ENCODE results near the gene ATMIN. TPM values are rescaled to one million over a fixed set of nuclear protein-coding genes. Genes with fewer than 3 reads are reported as not detected.

ATMIN gene
- total RNA-seq, 1 donor from 2014 or later, result 35.0 TPM

- no peaks in the 10 kb centered on the region for H3K9me3 Mint-ChIP-seq (ENCODE audit: unreplicated experiment)
Observed at GRCh38 chr16:81005610-81006161, 30.0 kb upstream of the ATMIN start.

DNA sequence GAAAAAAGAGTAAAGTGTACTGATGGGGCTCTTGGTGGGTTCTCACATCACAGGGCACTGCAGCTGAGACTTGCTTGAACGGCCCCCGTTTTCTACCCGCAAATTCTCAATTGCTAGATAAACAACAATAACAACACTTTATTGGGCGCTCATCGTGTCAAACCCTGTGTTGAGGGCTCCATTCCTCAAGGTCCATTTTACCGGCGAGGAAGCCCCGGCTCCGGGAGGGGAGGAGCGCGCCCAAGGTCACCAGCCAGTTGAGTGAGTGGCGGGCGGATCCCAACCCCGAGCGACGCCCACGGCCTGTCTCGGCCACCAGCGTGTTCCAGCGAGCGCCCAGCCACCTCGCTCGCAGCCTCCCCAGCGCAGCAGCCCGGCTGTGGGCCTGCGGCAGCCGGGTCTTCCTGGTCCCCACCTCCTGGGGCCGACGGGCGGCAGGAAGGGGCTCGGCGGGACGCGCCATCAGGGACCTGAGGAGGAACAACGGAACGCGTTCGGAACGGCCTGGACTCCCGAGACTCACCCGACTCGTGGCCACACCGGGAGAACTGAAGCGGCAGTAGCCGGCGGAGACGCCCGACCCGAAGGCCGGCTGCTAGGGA is 29.3 kb upstream of the ATMIN start:
- Mint-ChIP-seq H3K9me3 (ENCODE audit: unreplicated experiment) (no peaks in the 10 kb centered on the region), H3K4me1 (ENCODE audit: unreplicated experiment) (peaks cover 38% of the 10 kb centered on the region), H3K27me3 (ENCODE audit: unreplicated experiment) (no peaks in the 10 kb centered on the region), H3K4me3 (ENCODE audit: unreplicated experiment) (peak overlapping the region; percentile 95), H3K36me3 (ENCODE audit: unreplicated experiment) (no peaks in the 10 kb centered on the region), H3K27ac (ENCODE audit: unreplicated experiment) (peak overlapping the region; percentile 98)
- TF ChIP-seq CTCF (IDR thresholded peaks at IDR 0.05), result no peak
- peak; percentile 89 for DNase-seq (ENCODE audit: extremely low spot score, unreplicated experiment)

More at GRCh38 chr16:81005610-81006161, 30.0 kb upstream of the ATMIN start:
- Mint-ChIP-seq H3K36me3 (ENCODE audit: unreplicated experiment) (no peaks in the 10 kb centered on the region), H3K4me1 (ENCODE audit: unreplicated experiment) (peaks cover 38% of the 10 kb centered on the region), H3K27ac (ENCODE audit: unreplicated experiment) (peak overlapping the region; percentile 98), H3K4me3 (ENCODE audit: unreplicated experiment) (peak overlapping the region; percentile 95), H3K27me3 (ENCODE audit: unreplicated experiment) (no peaks in the 10 kb centered on the region)
- TF ChIP-seq CTCF (IDR thresholded peaks at IDR 0.05), result no peak
- no peak for DNase-seq (ENCODE audit: extremely low spot score, unreplicated experiment)

- peak; percentile 99 for DNase-seq (ENCODE audit: extremely low spot score, unreplicated experiment)
- H3K27ac Mint-ChIP-seq (ENCODE audit: unreplicated experiment), result peak within 1 kb of the TSS; percentile 98
- no peaks in the 10 kb centered on the region for H3K9me3 Mint-ChIP-seq (ENCODE audit: unreplicated experiment)
- TF ChIP-seq CTCF (IDR thresholded peaks at IDR 0.05), result no peak
- peaks cover 38% of the 10 kb centered on the region for H3K4me1 Mint-ChIP-seq (ENCODE audit: unreplicated experiment)
- H3K36me3 Mint-ChIP-seq (ENCODE audit: unreplicated experiment), result no peaks in the 10 kb centered on the region
- H3K4me3 Mint-ChIP-seq (ENCODE audit: unreplicated experiment), result peak within 1 kb of the TSS; percentile 95
- H3K27me3 Mint-ChIP-seq (ENCODE audit: unreplicated experiment), result no peaks in the 10 kb centered on the region
Observed at GRCh38 chr16:81006813-81007695, 28.6 kb upstream of the ATMIN start, which contains the start of the genes CENPN and CMC2. Gene CENPN (plus strand): TSS chr16:81007214. CDS start chr16:81011940, 4,726 bp downstream. Gene CMC2 (minus strand): TSS chr16:81006885. CDS start chr16:80997394, 9,491 bp downstream.

DNA sequence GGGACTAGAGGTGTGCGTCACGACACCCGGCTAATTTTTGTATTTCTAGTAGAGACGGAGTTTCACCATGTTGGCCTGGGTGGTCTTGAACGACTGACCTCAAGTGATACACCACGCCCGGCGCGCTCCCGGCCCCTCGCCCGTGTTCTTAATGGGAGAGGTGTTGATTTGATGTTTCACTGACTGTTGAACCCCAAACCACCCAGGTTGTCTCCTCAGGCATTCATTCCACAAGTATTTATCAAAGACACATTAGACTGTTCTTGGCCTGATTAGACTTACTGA is 27.2 kb upstream of the ATMIN start:
- H3K27me3 Mint-ChIP-seq (ENCODE audit: unreplicated experiment), result no peaks in the 10 kb centered on the region
- peak overlapping the region; percentile 98 for H3K27ac Mint-ChIP-seq (ENCODE audit: unreplicated experiment)
- no peak for TF ChIP-seq CTCF (IDR thresholded peaks at IDR 0.05)
- no peaks in the 10 kb centered on the region for H3K9me3 Mint-ChIP-seq (ENCODE audit: unreplicated experiment)
- H3K4me3 Mint-ChIP-seq (ENCODE audit: unreplicated experiment), result peak overlapping the region; percentile 95
- no peak for DNase-seq (ENCODE audit: extremely low spot score, unreplicated experiment)
- peaks cover 34% of the 10 kb centered on the region for H3K4me1 Mint-ChIP-seq (ENCODE audit: unreplicated experiment)
- no peaks in the 10 kb centered on the region for H3K36me3 Mint-ChIP-seq (ENCODE audit: unreplicated experiment)

GRCh38 chr16:81012974-81013373 is 22.7 kb upstream of the ATMIN start:
- TF ChIP-seq CTCF (IDR thresholded peaks at IDR 0.05), result no peak
- Mint-ChIP-seq H3K36me3 (ENCODE audit: unreplicated experiment) (peaks cover 3% of the 10 kb centered on the region), H3K27me3 (ENCODE audit: unreplicated experiment) (no peaks in the 10 kb centered on the region), H3K4me1 (ENCODE audit: unreplicated experiment) (peaks cover 5% of the 10 kb centered on the region), H3K4me3 (ENCODE audit: unreplicated experiment) (no peak overlapping the region), H3K9me3 (ENCODE audit: unreplicated experiment) (no peaks in the 10 kb centered on the region), H3K27ac (ENCODE audit: unreplicated experiment) (no peak overlapping the region)
- no peak for DNase-seq (ENCODE audit: extremely low spot score, unreplicated experiment)
